GM19351 (cell line): ENCODE results near the gene FUT8.
"Not testable (repeated sequence)": the region's sequence is repeated elsewhere in the genome, so short reads cannot be mapped to it uniquely, and the experiment has no call there.

Source experiments
- ATAC-seq: cut with Tn5 transposase; IDR thresholded peaks from one replicate; pipeline ENCODE4 v1.9.1; 2021; ENCODE audit warnings: mild to moderate bottlenecking, moderate library complexity; ENCODE audit not compliant: unreplicated experiment

The FUT8 gene

GRCh38 chr14:65446159-65446558 lies 33.6 kb downstream of the FUT8 start:
- ATAC-seq: no peak

GRCh38 chr14:65449647-65450046 lies 37.1 kb downstream of the FUT8 start:
- ATAC-seq: no peak

- no peak for ATAC-seq
Measured at GRCh38 chr14:65453807-65454480, 41.4 kb downstream of the FUT8 start.

GRCh38 chr14:65456247-65456646 lies 43.7 kb downstream of the FUT8 start:
- ATAC-seq: no peak

GRCh38 chr14:65461730-65462129 lies 49.2 kb downstream of the FUT8 start:
- ATAC-seq: no peak

- ATAC-seq: peak; percentile 72
Measured at GRCh38 chr14:65462411-65462810, 49.9 kb downstream of the FUT8 start.

- ATAC-seq: no peak
Measured at GRCh38 chr14:65465584-65465983, 53.1 kb downstream of the FUT8 start.

- not testable (repeated sequence) for ATAC-seq
Measured at GRCh38 chr14:65467926-65468325, 55.4 kb downstream of the FUT8 start.

- no peak for ATAC-seq
Measured at GRCh38 chr14:65469903-65470302, 57.4 kb downstream of the FUT8 start.

GRCh38 chr14:65470404-65470880 lies 57.9 kb downstream of the FUT8 start:
- ATAC-seq: peak; percentile 44

- peak; percentile 78 for ATAC-seq
Measured at GRCh38 chr14:65471038-65471878, 58.7 kb downstream of the FUT8 start.

- ATAC-seq: no peak
Measured at GRCh38 chr14:65472189-65472588, 59.7 kb downstream of the FUT8 start.

GRCh38 chr14:65476273-65476941 lies 63.9 kb downstream of the FUT8 start:
- peak; percentile 87 for ATAC-seq

GRCh38 chr14:65476942-65477318 lies 64.4 kb downstream of the FUT8 start:
- peak; percentile 37 for ATAC-seq

GRCh38 chr14:65478017-65478416 lies 65.5 kb downstream of the FUT8 start:
- ATAC-seq: no peak

- no peak for ATAC-seq
Measured at GRCh38 chr14:65478596-65478995, 66.1 kb downstream of the FUT8 start.

GRCh38 chr14:65479386-65479785 lies 66.9 kb downstream of the FUT8 start:
- ATAC-seq: no peak

- ATAC-seq: no peak
Measured at GRCh38 chr14:65482757-65483438, 70.4 kb downstream of the FUT8 start.

GRCh38 chr14:65483647-65484046 lies 71.1 kb downstream of the FUT8 start:
- no peak for ATAC-seq

GRCh38 chr14:65485516-65485915 lies 73.0 kb downstream of the FUT8 start:
- no peak for ATAC-seq

GRCh38 chr14:65486863-65487262 lies 74.3 kb downstream of the FUT8 start:
- no peak for ATAC-seq
